MM.1S (cell line): ENCODE measurements around the gene TTC7B.

ENCODE experiments used
- DNase-seq: peaks from one replicate; pipeline ENCODE4 v3.0.0-alpha.2; 2015
- H2AFZ ChIP-seq: fragments of 300-600 bp; sonication (generic); 2 replicates; pipeline ENCODE4 v1.6.0; 2016; ENCODE audit warnings: antibody characterized with exemption, low read length
- H3F3A ChIP-seq: fragments of 300-600 bp; sonication (generic); 2 replicates; pipeline ENCODE4 v1.6.1; 2016; ENCODE audit warnings: mild to moderate bottlenecking, antibody characterized with exemption, low read length, moderate library complexity, mixed read lengths; ENCODE audit not compliant: insufficient read depth
- H3K27ac ChIP-seq: fragments of 300-600 bp; sonication (generic); 2 replicates; pipeline ENCODE4 v1.5.1; 2016; ENCODE audit warnings: mild to moderate bottlenecking, low read length
- H3K27me3 ChIP-seq: fragments of 300-600 bp; sonication (generic); replicated peaks from 2 replicates; pipeline ENCODE4 v1.6.0; 2016; ENCODE audit warnings: low read length; ENCODE audit not compliant: insufficient read depth
- H3K36me3 ChIP-seq: fragments of 300-600 bp; sonication (generic); replicated peaks from 2 replicates; pipeline ENCODE4 v1.6.1; 2016; ENCODE audit warnings: mild to moderate bottlenecking, low read length, mixed read lengths; ENCODE audit not compliant: insufficient read depth
- H3K4me1 ChIP-seq: fragments of 300-600 bp; sonication (generic); 2 replicates; pipeline ENCODE4 v1.6.1; 2016; ENCODE audit warnings: low read length, mixed read lengths
- H3K4me2 ChIP-seq: fragments of 300-600 bp; sonication (generic); 2 replicates; pipeline ENCODE4 v1.6.0; 2016; ENCODE audit warnings: low read depth, low read length
- H3K4me3 ChIP-seq: fragments of 300-600 bp; sonication (generic); 2 replicates; pipeline ENCODE4 v1.5.1; 2016; ENCODE audit warnings: low read length, mixed read lengths
- H3K79me2 ChIP-seq: fragments of 300-600 bp; sonication (generic); 2 replicates; pipeline ENCODE4 v1.6.1; 2016; ENCODE audit warnings: mixed run types, low read length, mixed read lengths
- H3K9ac ChIP-seq: fragments of 300-600 bp; sonication (generic); 2 replicates; pipeline ENCODE4 v1.6.1; 2016; ENCODE audit warnings: low read length, mixed read lengths
- H3K9me2 ChIP-seq: fragments of 300-600 bp; sonication (generic); replicated peaks from 2 replicates; pipeline ENCODE4 v1.6.1; 2016; ENCODE audit warnings: mild to moderate bottlenecking, low read length, mixed read lengths; ENCODE audit not compliant: insufficient read depth
- H3K9me3 ChIP-seq: fragments of 300-600 bp; sonication (generic); replicated peaks from 2 replicates; pipeline ENCODE4 v1.6.1; 2016; ENCODE audit warnings: mild to moderate bottlenecking, low read length, mixed read lengths; ENCODE audit not compliant: insufficient read depth
- H4K20me1 ChIP-seq: fragments of 300-600 bp; sonication (generic); 2 replicates; pipeline ENCODE4 v1.6.1; 2016; ENCODE audit warnings: mild to moderate bottlenecking, low read length, moderate library complexity, mixed read lengths; ENCODE audit not compliant: insufficient read depth
- EZH2 ChIP-seq: fragments of 300-600 bp; sonication (generic); optimal IDR thresholded peaks from 2 replicates; pipeline ENCODE3; 2017; ENCODE audit warnings: low read depth, mild to moderate bottlenecking, antibody characterized with exemption, low read length, mixed read lengths
- EZH2phosphoT487 ChIP-seq: fragments of 300-600 bp; sonication (generic); IDR thresholded peaks from 2 replicates; pipeline ENCODE4 v1.6.1; 2018; ENCODE audit warnings: antibody characterized with exemption, low read length
- TF ChIP-seq, protein P1 (sequence below): fragments of 300-600 bp; sonication (generic); IDR thresholded peaks from 2 replicates; pipeline ENCODE4 v1.5.1; 2016; ENCODE audit warnings: antibody characterized with exemption, low read length, mixed read lengths

The TTC7B gene

GRCh38 chr14:90573385-90574105 is 242.7 kb downstream of the TTC7B start:
- Histone ChIP-seq H4K20me1 (no peaks in the 10 kb centered on the region), H3K4me3 (no peak overlapping the region), H3K4me1 (no peaks in the 10 kb centered on the region), H3K79me2 (no peaks in the 10 kb centered on the region), H3K36me3 (no peaks in the 10 kb centered on the region), H3F3A (no peaks in the 10 kb centered on the region), H3K9me3 (no peaks in the 10 kb centered on the region), H3K27me3 (no peaks in the 10 kb centered on the region), H3K27ac (no peak overlapping the region), H3K4me2 (no peak overlapping the region), H2AFZ (no peak overlapping the region), H3K9ac (no peak overlapping the region), H3K9me2 (no peaks in the 10 kb centered on the region)
- DNase-seq, result no peak
- TF ChIP-seq, protein P1, sequence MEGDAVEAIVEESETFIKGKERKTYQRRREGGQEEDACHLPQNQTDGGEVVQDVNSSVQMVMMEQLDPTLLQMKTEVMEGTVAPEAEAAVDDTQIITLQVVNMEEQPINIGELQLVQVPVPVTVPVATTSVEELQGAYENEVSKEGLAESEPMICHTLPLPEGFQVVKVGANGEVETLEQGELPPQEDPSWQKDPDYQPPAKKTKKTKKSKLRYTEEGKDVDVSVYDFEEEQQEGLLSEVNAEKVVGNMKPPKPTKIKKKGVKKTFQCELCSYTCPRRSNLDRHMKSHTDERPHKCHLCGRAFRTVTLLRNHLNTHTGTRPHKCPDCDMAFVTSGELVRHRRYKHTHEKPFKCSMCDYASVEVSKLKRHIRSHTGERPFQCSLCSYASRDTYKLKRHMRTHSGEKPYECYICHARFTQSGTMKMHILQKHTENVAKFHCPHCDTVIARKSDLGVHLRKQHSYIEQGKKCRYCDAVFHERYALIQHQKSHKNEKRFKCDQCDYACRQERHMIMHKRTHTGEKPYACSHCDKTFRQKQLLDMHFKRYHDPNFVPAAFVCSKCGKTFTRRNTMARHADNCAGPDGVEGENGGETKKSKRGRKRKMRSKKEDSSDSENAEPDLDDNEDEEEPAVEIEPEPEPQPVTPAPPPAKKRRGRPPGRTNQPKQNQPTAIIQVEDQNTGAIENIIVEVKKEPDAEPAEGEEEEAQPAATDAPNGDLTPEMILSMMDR, result no peak
- TF ChIP-seq EZH2, result no peak
- TF ChIP-seq EZH2phosphoT487, result no peak

DNA sequence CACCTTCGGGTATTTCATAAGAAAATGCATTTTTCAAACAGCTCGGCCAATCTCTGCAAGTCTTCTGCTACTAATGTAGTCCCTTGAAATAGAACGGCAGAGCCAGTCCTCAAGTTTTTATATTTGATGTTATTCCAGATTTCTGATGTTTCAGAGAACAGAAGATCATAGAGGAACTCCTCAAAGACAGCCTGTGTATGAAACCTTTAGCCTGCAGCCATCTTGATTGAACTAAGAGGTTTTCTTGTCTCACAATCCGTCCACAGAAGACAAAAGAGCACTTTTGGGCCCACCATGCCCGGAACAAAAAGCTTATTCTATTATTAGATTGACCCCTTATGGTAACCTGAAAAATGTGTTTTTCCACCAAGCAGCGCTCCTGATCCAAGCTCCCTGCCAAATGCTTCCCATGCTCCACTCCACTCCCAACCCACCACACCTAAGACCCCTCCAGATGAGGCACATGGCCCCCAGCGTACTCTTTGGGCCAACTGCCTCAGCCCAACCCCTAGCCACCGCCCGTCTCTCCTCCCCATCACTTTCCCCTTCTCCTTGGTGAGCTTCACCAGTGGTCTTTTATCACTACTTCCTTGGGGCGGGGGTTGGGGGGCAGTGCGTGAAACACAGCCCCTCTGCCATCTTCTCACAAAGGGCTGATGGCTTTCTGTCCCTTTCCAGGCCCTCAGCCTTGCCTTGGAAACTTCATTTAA is 243.6 kb downstream of the TTC7B start:
- H3F3A ChIP-seq, result no peaks in the 10 kb centered on the region
- no peak for DNase-seq
- TF ChIP-seq EZH2phosphoT487, result no peak
- TF ChIP-seq EZH2, result no peak
- TF ChIP-seq, protein P1, result no peak

GRCh38 chr14:90571149-90571947 is 244.9 kb downstream of the TTC7B start:
- no peaks in the 10 kb centered on the region for H4K20me1 ChIP-seq
- H3K79me2 ChIP-seq, result no peaks in the 10 kb centered on the region
- no peak for DNase-seq
- H3K4me1 ChIP-seq, result no peaks in the 10 kb centered on the region
- no peak for TF ChIP-seq EZH2
- H3K4me2 ChIP-seq, result no peak overlapping the region
- H3K9me2 ChIP-seq, result no peaks in the 10 kb centered on the region
- H3F3A ChIP-seq, result no peaks in the 10 kb centered on the region
- H3K9ac ChIP-seq, result no peak overlapping the region
- H3K27me3 ChIP-seq, result no peaks in the 10 kb centered on the region
- no peaks in the 10 kb centered on the region for H3K36me3 ChIP-seq
- H3K9me3 ChIP-seq, result no peaks in the 10 kb centered on the region
- no peak overlapping the region for H2AFZ ChIP-seq
- H3K4me3 ChIP-seq, result no peak overlapping the region
- H3K27ac ChIP-seq, result no peak overlapping the region

More for the DNA sequence above, 243.6 kb downstream of the TTC7B start:
- Histone ChIP-seq H3K4me3 (no peak overlapping the region), H3K9me3 (no peaks in the 10 kb centered on the region), H4K20me1 (no peaks in the 10 kb centered on the region), H3K27ac (no peak overlapping the region), H3K27me3 (no peaks in the 10 kb centered on the region), H3K4me2 (no peak overlapping the region), H3K9me2 (no peaks in the 10 kb centered on the region), H3K36me3 (no peaks in the 10 kb centered on the region), H3K9ac (no peak overlapping the region), H2AFZ (no peak overlapping the region), H3K79me2 (no peaks in the 10 kb centered on the region), H3K4me1 (no peaks in the 10 kb centered on the region)
